HEK293T (cell line): ENCODE measurements around the gene SLC36A2.

Experiments used
- FOXM1 ChIP-seq: fragments of 450-650 bp; IDR thresholded peaks from 2 replicates; pipeline ENCODE4 v1.6.1; 2017; ENCODE audit warnings: mild to moderate bottlenecking, borderline replicate concordance
- L3MBTL2 ChIP-seq: fragments of 450-650 bp; conservative IDR thresholded peaks from 2 replicates; pipeline ENCODE4 v1.6.1; 2016; ENCODE audit warnings: mild to moderate bottlenecking
- SP1 ChIP-seq: fragments of 450-650 bp; IDR thresholded peaks from 2 replicates; pipeline ENCODE4 v1.6.1; 2017

- TF ChIP-seq SP1 (no peak), FOXM1 (no peak), L3MBTL2 (no peak)
These were observed 31.3 kb downstream of the SLC36A2 start for GRCh38 chr5:151315998-151316597.
